NOMO-1 (cell line): Measurements from ENCODE around the gene KIAA1328.

Experiments
- DNase-seq, 2 experiments: peaks; one replicate each; lab custom pipeline; 2025; ENCODE audit not compliant: unreplicated experiment in 2 of 2; lab: John Stamatoyannopoulos, UW

Gene KIAA1328

GRCh38 chr18:37272226-37272625 lies 443.3 kb downstream of the KIAA1328 start:
- DNase-seq = no peak

GRCh38 chr18:37272841-37273240 lies 443.9 kb downstream of the KIAA1328 start:
- no peak for DNase-seq

- no peak for DNase-seq
Measured at GRCh38 chr18:37274309-37275236, 445.6 kb downstream of the KIAA1328 start.

GRCh38 chr18:37275237-37275741 lies 446.4 kb downstream of the KIAA1328 start:
- no peak for DNase-seq

GRCh38 chr18:37276111-37276890 lies 447.4 kb downstream of the KIAA1328 start:
- DNase-seq = no peak

- no peak for DNase-seq
Measured at GRCh38 chr18:37277804-37278203, 448.9 kb downstream of the KIAA1328 start.
